BLaER1 treated with 17β-estradiol and CSF1 and Interleukin-3, amounts not matched to agents 10 nM and 100 nM (cell line): ENCODE measurements around the gene PSMD1.

ENCODE experiments used
- H3K27ac ChIP-seq, 11 experiments: shearing (Covaris generic); formaldehyde crosslinking; 2 replicates each; pipeline ENCODE4 v1.8.1; 2022
- H3K27me3 ChIP-seq, 11 experiments: shearing (Covaris generic); formaldehyde crosslinking; 2 replicates each; pipeline ENCODE4 v1.8.1; 2022
- H3K36me3 ChIP-seq, 11 experiments: shearing (Covaris generic); formaldehyde crosslinking; 2 replicates each; pipeline ENCODE4 v1.8.1; 2022
- H3K4me1 ChIP-seq, 10 experiments: shearing (Covaris generic); formaldehyde crosslinking; 2 replicates each; pipeline ENCODE4 v1.8.1; 2022
- H3K4me2 ChIP-seq, 11 experiments: shearing (Covaris generic); formaldehyde crosslinking; 2 replicates each; pipeline ENCODE4 v1.8.1; 2022
- H3K4me3 ChIP-seq, 10 experiments: shearing (Covaris generic); formaldehyde crosslinking; 2 replicates each; pipeline ENCODE4 v1.8.1; 2022
- H3K9ac ChIP-seq, 11 experiments: shearing (Covaris generic); formaldehyde crosslinking; 2 replicates each; pipeline ENCODE4 v1.8.1; 2022
- H3K9me3 ChIP-seq, 11 experiments: shearing (Covaris generic); formaldehyde crosslinking; replicated peaks in 1 of 11; 2 replicates each; pipeline ENCODE4 v1.8.1; 2022
- H4K20me1 ChIP-seq, 11 experiments: shearing (Covaris generic); formaldehyde crosslinking; 2 replicates each; pipeline ENCODE4 v1.8.1; 2022
- Cebpa-rat ChIP-seq, 11 experiments: shearing (Covaris generic); IDR thresholded peaks; 2 replicates each; pipeline ENCODE4 v1.8.1; 2022

The PSMD1 gene

DNA sequence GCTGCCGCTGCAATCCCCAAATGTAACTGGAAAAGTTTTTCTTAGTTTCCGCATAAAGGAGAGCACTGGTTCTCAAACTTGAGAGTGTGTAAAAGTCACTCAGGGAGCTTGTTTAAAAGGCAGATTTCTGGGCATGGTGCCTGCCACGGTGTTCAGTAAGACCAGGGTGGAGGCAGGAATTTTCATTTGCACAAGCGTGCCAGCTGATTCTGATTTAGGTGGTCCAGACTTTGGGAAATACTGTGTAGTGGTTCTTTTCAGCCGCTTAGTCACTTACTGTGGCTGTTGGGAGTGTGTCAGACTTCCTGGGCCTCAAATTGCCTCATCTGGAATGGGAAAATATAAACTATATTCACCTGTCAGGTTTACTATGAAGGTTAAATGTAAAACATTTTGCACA lies 142.6 kb downstream of the PSMD1 start:
- peak overlapping the region in 4 of 11 experiments; percentile 62 to 79 (median 76); a peak in 9 of 22 replicates for H3K9ac ChIP-seq
- peaks cover 13 to 25% (median 14%) of the 10 kb centered on the region in 10 experiments; a peak in 19 of 20 replicates for H3K4me1 ChIP-seq
- no peak for TF ChIP-seq Cebpa-rat (IDR thresholded peaks at IDR 0.05)
- peak overlapping the region; percentile 82 to 97 (median 94) for H3K4me2 ChIP-seq
- H3K27me3 ChIP-seq: no peaks in the 10 kb centered on the region
- no peaks in the 10 kb centered on the region for H3K36me3 ChIP-seq
- H4K20me1 ChIP-seq: no peaks in the 10 kb centered on the region
- peak overlapping the region; percentile 62 to 81 (median 76); a peak in 18 of 20 replicates for H3K4me3 ChIP-seq
- peaks cover 0 to 6% (median 0%) of the 10 kb centered on the region in 11 experiments; a peak in 1 of 22 replicates for H3K9me3 ChIP-seq
- H3K27ac ChIP-seq: no peak overlapping the region

DNA sequence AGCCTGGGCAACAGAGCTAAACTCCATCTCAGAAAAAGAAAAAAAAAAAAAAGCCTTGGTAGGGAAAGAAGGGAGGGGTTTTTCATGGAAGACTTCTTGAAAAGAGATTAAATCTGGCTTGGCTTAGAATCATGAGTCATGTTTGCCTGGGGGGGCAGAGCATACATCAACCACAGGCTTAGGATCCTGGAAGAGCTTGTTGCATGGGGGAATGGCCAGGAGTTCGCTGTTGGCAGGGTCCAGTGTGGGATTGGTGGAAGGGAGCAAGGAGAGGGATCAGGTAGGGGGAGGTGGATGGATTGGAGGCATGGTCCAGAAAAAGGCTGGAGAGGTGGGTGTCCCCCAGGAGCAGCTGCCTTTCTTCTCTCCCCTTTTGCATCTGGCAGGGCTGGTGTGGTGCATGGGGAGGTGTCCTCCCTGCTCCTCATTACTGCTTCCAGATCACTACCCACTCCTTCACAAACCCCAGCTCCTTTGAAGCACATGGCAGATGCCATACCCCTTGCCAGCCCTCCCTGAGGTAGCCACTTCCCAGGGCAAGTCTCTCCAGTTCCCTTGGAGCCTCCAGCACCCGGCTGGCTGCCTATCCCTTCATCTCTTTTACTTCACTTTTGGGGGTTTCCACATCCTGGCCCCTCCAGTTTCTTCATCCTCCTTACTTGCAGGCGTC lies 144.3 kb downstream of the PSMD1 start:
- H4K20me1 ChIP-seq: no peaks in the 10 kb centered on the region
- H3K4me1 ChIP-seq: peaks cover 13 to 25% (median 14%) of the 10 kb centered on the region in 10 experiments; a peak in 19 of 20 replicates
- TF ChIP-seq Cebpa-rat (IDR thresholded peaks at IDR 0.05): no peak
- no peak overlapping the region for H3K27ac ChIP-seq
- no peak overlapping the region for H3K4me3 ChIP-seq
- no peak overlapping the region for H3K9ac ChIP-seq
- H3K36me3 ChIP-seq: no peaks in the 10 kb centered on the region
- peak overlapping the region in 2 of 11 experiments; percentile 20 to 47; a peak in 2 of 22 replicates for H3K4me2 ChIP-seq
- H3K27me3 ChIP-seq: no peaks in the 10 kb centered on the region
- peaks cover 0 to 6% (median 0%) of the 10 kb centered on the region in 11 experiments; a peak in 1 of 22 replicates for H3K9me3 ChIP-seq

DNA sequence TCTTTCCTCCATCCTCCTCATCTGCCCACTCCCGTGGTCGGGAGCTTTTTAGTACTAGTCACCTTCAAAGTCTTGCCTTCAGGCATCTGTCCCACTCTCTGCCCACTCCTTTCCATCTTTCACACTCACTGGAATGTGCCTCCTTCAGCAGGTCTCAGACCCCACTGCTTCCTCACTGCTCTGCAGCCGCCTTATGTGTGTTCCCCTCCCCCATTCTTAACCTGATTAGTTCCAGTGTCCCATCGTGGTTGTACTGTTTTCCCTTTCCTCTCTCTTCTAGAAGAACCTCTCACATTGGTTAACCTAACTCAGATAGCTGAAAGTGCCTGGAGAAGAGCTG lies 144.8 kb downstream of the PSMD1 start:
- H3K4me3 ChIP-seq: no peak overlapping the region
- H3K9ac ChIP-seq: no peak overlapping the region
- H3K4me2 ChIP-seq: peak overlapping the region in 1 of 11 experiments; percentile 47; a peak in 1 of 22 replicates
- no peak overlapping the region for H3K27ac ChIP-seq
- no peaks in the 10 kb centered on the region for H3K27me3 ChIP-seq
- H3K9me3 ChIP-seq: peaks cover 0 to 4% (median 0%) of the 10 kb centered on the region in 11 experiments; a peak in 1 of 22 replicates
- H3K4me1 ChIP-seq: peaks cover 13 to 25% (median 14%) of the 10 kb centered on the region in 10 experiments; a peak in 19 of 20 replicates
- no peaks in the 10 kb centered on the region for H4K20me1 ChIP-seq
- no peaks in the 10 kb centered on the region for H3K36me3 ChIP-seq
- no peak for TF ChIP-seq Cebpa-rat (IDR thresholded peaks at IDR 0.05)

DNA sequence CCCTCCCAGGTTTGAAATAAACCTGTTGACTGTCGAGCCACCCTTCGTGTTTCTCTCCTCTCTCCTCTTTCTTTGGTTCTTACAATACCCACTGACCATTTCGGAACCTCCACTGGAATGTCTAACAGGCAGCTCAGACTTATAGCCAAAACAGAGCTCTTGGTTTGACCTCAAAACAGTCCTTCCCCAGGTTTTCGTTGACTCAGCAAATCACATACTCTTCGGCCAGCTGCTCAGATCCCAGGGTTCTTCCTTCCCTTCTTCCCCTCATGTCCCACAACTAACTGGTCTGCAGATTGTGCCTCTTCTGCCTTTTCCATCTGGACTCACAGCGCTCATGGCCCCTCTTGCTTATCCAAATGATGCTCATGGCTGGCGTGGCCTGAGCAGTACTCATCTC lies 146.4 kb downstream of the PSMD1 start:
- peaks cover 7 to 20% (median 9%) of the 10 kb centered on the region in 10 experiments; a peak in 15 of 20 replicates for H3K4me1 ChIP-seq
- no peak overlapping the region for H3K9ac ChIP-seq
- no peak for TF ChIP-seq Cebpa-rat (IDR thresholded peaks at IDR 0.05)
- peak overlapping the region in 1 of 11 experiments; percentile 2; a peak in 1 of 22 replicates for H3K4me2 ChIP-seq
- no peaks in the 10 kb centered on the region for H3K27me3 ChIP-seq
- H3K9me3 ChIP-seq: no peaks in the 10 kb centered on the region
- H3K36me3 ChIP-seq: no peaks in the 10 kb centered on the region
- no peak overlapping the region for H3K27ac ChIP-seq
- no peaks in the 10 kb centered on the region for H4K20me1 ChIP-seq
- no peak overlapping the region for H3K4me3 ChIP-seq

DNA sequence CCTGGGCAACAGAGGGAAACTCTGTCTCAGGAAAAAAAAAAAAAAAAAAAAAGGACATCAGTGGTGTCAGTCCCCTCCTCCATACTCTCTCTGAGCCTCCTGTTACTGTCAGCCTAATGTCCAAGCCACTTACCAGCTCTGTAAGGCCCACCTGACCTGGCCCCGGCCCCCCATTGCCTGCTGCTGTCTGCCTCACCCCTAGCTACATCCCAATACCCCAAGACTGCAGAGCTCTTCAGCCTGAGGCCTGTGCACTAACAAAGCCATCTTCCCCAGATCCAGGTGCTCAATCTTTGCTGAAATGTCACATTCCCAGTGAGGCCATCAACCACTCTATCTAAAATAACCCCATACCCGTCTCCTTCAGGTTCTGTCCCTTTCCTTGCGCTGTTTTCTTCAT lies 147.5 kb downstream of the PSMD1 start:
- Histone ChIP-seq H3K27me3 (no peaks in the 10 kb centered on the region), H3K36me3 (no peaks in the 10 kb centered on the region), H3K4me1 (peaks cover 1 to 14% (median 3%) of the 10 kb centered on the region in 10 experiments; a peak in 13 of 20 replicates), H3K27ac (no peak overlapping the region), H3K9ac (no peak overlapping the region), H3K4me3 (no peak overlapping the region), H3K9me3 (no peaks in the 10 kb centered on the region), H3K4me2 (no peak overlapping the region), H4K20me1 (no peaks in the 10 kb centered on the region)
- no peak for TF ChIP-seq Cebpa-rat (IDR thresholded peaks at IDR 0.05)

DNA sequence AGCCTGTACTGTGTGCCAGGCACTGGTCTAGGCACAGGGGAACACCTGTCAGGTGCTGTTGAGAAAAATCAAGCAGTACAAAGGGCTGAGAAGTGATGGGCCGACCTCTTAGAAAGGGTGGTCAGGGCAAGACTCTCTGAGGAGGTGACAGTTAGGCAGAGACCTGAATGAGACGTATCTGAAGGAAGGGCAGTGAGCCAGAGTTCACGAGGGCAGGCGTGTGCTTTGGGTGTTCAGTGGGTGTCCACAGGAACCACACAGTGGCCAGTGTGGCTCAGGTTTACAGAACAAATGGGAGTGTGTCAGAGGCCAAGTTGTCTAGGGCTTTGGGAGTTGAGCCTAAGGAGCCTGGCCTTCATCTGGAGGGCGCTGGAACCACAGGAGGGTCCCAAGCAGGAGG lies 147.9 kb downstream of the PSMD1 start:
- Histone ChIP-seq H3K36me3 (no peaks in the 10 kb centered on the region), H3K27ac (no peak overlapping the region), H3K9me3 (no peaks in the 10 kb centered on the region), H3K27me3 (no peaks in the 10 kb centered on the region), H3K4me1 (peaks cover 0 to 12% (median 0%) of the 10 kb centered on the region in 10 experiments; a peak in 2 of 20 replicates), H3K4me2 (no peak overlapping the region), H3K4me3 (no peak overlapping the region), H4K20me1 (no peaks in the 10 kb centered on the region), H3K9ac (no peak overlapping the region)
- TF ChIP-seq Cebpa-rat (IDR thresholded peaks at IDR 0.05): no peak

DNA sequence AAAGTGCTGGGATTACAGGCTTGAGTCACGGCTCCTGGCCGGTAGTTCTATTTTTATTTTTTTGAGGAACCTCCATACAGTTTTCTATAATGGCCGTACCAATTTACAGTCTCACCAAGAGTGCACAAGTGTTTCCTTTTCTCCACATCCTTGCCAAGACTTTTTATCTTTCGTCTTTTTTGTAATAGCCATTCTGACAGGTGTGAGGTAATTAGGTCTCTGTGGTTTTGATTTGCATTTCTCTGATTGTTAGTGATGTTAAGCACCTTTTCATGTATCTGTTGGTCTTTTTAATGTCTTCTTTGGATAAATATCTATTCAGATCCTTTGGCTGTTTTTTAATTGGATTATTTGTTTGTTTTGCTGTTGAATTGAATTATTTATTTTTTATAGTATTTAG lies 151.1 kb downstream of the PSMD1 start:
- Histone ChIP-seq H3K4me1 (peaks cover 0 to 19% (median 14%) of the 10 kb centered on the region in 10 experiments; a peak in 12 of 20 replicates), H3K9ac (no peak overlapping the region), H4K20me1 (no peaks in the 10 kb centered on the region), H3K27me3 (no peaks in the 10 kb centered on the region), H3K27ac (no peak overlapping the region), H3K4me3 (no peak overlapping the region), H3K4me2 (no peak overlapping the region), H3K9me3 (no peaks in the 10 kb centered on the region), H3K36me3 (0 out of 22 replicates have a peak, but pooled peaks cover 0 to 9% (median 0%) of the 10 kb centered on the region in 11 experiments)
- TF ChIP-seq Cebpa-rat (IDR thresholded peaks at IDR 0.05): no peak

DNA sequence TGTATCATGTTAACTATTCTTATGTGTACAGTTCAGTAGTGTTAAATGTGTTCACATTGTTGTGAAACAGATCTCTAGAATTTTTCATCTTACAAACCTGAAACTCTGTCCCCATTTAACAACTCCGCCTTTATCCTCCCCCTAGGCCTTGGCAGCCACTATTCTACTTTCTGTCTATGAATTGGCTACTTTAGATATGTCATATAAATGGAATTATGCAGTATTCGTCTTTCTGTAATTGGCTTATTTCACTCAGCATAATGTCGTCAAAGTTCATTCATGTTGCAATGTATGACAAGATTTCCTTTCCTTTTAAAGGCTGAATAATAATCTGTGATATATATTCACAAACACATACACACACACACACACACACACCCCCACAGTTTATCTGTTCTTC lies 154.1 kb downstream of the PSMD1 start:
- peaks cover 0 to 33% (median 16%) of the 10 kb centered on the region in 10 experiments; a peak in 11 of 20 replicates for H3K4me1 ChIP-seq
- no peak for TF ChIP-seq Cebpa-rat (IDR thresholded peaks at IDR 0.05)
- peak overlapping the region in 1 of 11 experiments; percentile 51; a peak in 2 of 22 replicates for H3K4me2 ChIP-seq
- H3K9me3 ChIP-seq: no peaks in the 10 kb centered on the region
- H3K36me3 ChIP-seq: 0 out of 22 replicates have a peak, but pooled peaks cover 0 to 9% (median 0%) of the 10 kb centered on the region in 11 experiments
- no peaks in the 10 kb centered on the region for H4K20me1 ChIP-seq
- no peak overlapping the region for H3K27ac ChIP-seq
- no peak overlapping the region for H3K4me3 ChIP-seq
- H3K9ac ChIP-seq: no peak overlapping the region
- no peaks in the 10 kb centered on the region for H3K27me3 ChIP-seq

DNA sequence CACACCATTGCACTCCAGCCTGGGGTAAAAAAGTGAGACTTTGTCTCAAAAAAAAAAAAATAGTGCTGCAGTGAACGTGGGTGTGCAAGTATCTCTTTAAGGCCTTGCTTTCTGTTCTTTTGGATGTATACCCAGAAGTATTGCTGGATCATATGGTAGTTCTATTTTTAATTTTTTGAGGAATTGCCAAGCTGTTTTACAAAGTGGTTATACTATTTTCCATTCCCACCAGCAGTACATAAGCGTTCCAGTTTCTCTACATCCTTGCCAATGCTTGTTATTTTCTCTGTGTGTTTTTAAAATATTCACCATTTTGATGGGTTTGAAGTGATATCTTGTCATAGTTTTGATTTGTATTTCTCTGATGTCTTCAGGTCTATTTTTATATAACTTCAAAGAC lies 154.8 kb downstream of the PSMD1 start:
- TF ChIP-seq Cebpa-rat (IDR thresholded peaks at IDR 0.05): no peak
- no peak overlapping the region for H3K4me3 ChIP-seq
- H4K20me1 ChIP-seq: no peaks in the 10 kb centered on the region
- H3K9ac ChIP-seq: no peak overlapping the region
- no peak overlapping the region for H3K27ac ChIP-seq
- no peaks in the 10 kb centered on the region for H3K27me3 ChIP-seq
- peak overlapping the region in 5 of 11 experiments; percentile 14 to 51 (median 33); a peak in 10 of 22 replicates for H3K4me2 ChIP-seq
- H3K4me1 ChIP-seq: peaks cover 0 to 33% (median 16%) of the 10 kb centered on the region in 10 experiments; a peak in 11 of 20 replicates
- H3K36me3 ChIP-seq: 0 out of 22 replicates have a peak, but pooled peaks cover 0 to 9% (median 0%) of the 10 kb centered on the region in 11 experiments
- no peaks in the 10 kb centered on the region for H3K9me3 ChIP-seq
